ENCODE data around the gene VPS37C. TPM values are rescaled to one million over a fixed set of nuclear protein-coding genes. Genes with fewer than 3 reads are reported as not detected.

Gene VPS37C
- total RNA-seq, 4 donors from 2014 or later: 19.6 to 27.6 (median 26.7) TPM

GRCh38 chr11:61110255-61111049 lies 50.8 kb downstream of the VPS37C start:
- intact Hi-C loops (cut with DNase I; ENCODE audit: low total_unique reads): no loop called here
- TF ChIP-seq POLR2A (IDR thresholded peaks at IDR 0.05): no peak
- no peak for TF ChIP-seq CTCF (IDR thresholded peaks at IDR 0.05)
- WGBS, 2 donors: 85 to 90% methylated on average over 9 of the region's 9 CpGs
- H3K4me3 ChIP-seq (ENCODE audit: low read depth, poor library complexity, severe bottlenecking): no peak overlapping the region
- no peak for DNase-seq (ENCODE audit: low spot score in 2 of 2)

DNA sequence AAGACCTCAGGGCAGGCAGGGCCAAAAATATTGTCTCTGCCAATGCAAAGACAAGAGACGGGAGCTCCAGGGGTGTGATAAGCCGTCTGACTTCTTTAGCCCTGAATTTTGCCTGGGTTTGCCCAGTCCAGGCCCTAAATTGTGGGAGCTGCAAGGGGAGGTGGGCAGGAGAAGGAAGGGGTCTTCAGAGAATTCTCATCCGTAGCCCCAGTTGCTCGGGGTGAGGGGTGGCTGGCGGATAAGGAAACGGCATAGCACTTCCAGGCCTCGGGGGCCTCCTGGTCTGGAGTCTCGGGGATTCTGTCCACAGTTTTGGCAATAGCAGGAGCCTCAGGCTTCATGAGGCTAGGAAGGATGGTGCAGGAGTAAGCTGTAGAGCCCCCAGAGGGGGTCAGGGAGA lies 51.6 kb downstream of the VPS37C start:
- WGBS, 2 donors: 80 to 84% methylated on average over 8 of the region's 8 CpGs
- TF ChIP-seq POLR2A (IDR thresholded peaks at IDR 0.05): no peak
- no peak overlapping the region for H3K4me3 ChIP-seq (ENCODE audit: low read depth, poor library complexity, severe bottlenecking)
- no peak for DNase-seq (ENCODE audit: low spot score in 2 of 2)
- intact Hi-C loops (cut with DNase I; ENCODE audit: low total_unique reads): no loop called here

DNA sequence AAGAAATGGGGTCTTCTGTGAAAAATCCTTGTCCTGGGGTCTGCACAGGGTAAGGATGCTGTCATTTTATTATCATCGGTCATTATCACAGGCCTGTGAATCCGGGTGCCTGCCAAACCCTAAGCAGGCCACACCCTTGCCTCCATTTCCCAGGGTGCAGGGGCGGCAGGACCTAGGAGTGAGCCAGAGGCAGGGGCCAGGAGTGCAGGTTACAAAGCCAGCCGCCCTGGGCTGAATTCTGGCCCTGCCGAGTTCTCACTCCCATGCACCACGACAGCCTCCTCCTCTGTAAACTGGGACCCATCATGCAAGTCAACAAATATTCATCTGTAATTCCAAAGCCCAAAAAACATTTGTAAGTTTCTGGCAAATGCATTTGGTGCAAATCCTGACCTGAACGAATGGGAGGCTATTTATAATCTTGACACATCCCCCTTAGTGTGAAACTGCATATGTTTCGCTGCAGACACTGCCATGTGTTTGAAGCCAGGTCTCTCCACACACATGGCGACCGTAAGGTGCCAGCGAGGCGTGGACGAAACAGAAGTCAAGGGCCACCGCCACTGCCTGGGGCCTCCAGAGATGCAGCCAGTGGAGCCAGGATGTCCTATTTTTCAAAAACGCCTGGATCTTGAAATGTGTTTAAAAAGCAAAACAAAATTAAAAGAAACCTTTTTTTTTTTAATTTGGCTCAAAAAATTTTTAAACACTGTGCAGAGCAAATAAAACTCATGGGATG lies 52.2 kb downstream of the VPS37C start:
- 72 to 80% methylated on average over 15 of the region's 15 CpGs for WGBS, 2 donors
- intact Hi-C loops (cut with DNase I; ENCODE audit: low total_unique reads): no loop called here
- DNase-seq (ENCODE audit: low spot score in 2 of 2): no peak
- no peak overlapping the region for H3K4me3 ChIP-seq (ENCODE audit: low read depth, poor library complexity, severe bottlenecking)
- no peak for TF ChIP-seq CTCF (IDR thresholded peaks at IDR 0.05)
- TF ChIP-seq POLR2A (IDR thresholded peaks at IDR 0.05): no peak

DNA sequence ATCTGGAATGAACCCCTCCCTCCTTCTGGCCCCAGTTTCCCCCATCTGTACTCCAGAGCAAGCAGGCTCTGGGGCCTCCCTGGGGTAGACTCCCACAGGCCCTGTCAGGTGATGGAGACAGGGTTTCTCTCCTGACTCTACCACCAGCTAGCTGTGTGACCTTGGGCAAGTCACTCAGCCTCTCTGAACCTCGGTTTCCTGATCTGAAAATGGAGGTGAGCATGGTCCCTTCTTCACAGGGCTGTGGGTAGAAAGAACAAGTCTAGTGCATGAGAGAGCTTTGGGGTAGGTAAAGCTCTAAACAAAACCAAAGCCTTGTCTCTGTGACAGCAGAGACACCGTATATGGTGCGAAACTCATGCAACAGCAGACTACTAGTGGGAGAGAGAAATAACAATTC lies 53.3 kb downstream of the VPS37C start:
- TF ChIP-seq POLR2A (IDR thresholded peaks at IDR 0.05) (no peak), CTCF (IDR thresholded peaks at IDR 0.05) (no peak)
- DNase-seq (ENCODE audit: low spot score in 2 of 2): no peak
- intact Hi-C loops (cut with DNase I; ENCODE audit: low total_unique reads): no loop called here
- H3K4me3 ChIP-seq (ENCODE audit: low read depth, poor library complexity, severe bottlenecking): no peak overlapping the region
- 89 to 93% methylated on average over 3 of the region's 3 CpGs for whole genome bisulfite sequencing, 2 donors

- 80 to 84% methylated on average over 11 of the region's 11 CpGs for WGBS, 2 donors
- intact Hi-C loops (cut with DNase I; ENCODE audit: low total_unique reads): no loop called here
- DNase-seq (ENCODE audit: low spot score in 2 of 2): no peak
- H3K4me3 ChIP-seq (ENCODE audit: low read depth, poor library complexity, severe bottlenecking): no peak overlapping the region
- TF ChIP-seq POLR2A (IDR thresholded peaks at IDR 0.05): no peak
- no peak for TF ChIP-seq CTCF (IDR thresholded peaks at IDR 0.05)
Observed at GRCh38 chr11:61106894-61107470, 54.2 kb downstream of the VPS37C start.

GRCh38 chr11:61106296-61106695 lies 54.9 kb downstream of the VPS37C start:
- H3K4me3 ChIP-seq (ENCODE audit: low read depth, poor library complexity, severe bottlenecking): no peak overlapping the region
- no peak for DNase-seq (ENCODE audit: low spot score in 2 of 2)

More at GRCh38 chr11:61106296-61106695, 54.9 kb downstream of the VPS37C start:
- 90% methylated on average over 7 of the region's 7 CpGs for WGBS, 2 donors
- TF ChIP-seq POLR2A (IDR thresholded peaks at IDR 0.05) (no peak), CTCF (IDR thresholded peaks at IDR 0.05) (no peak)
- intact Hi-C loops (cut with DNase I; ENCODE audit: low total_unique reads): no loop called here
